Fibroblast of pulmonary artery (primary cell): ENCODE data around the gene LAMA5.

Experiments
- DNase-seq: peaks from one replicate; pipeline ENCODE4 v3.0.0-alpha.2; 2010; ENCODE audit warnings: low read depth
- H3K4me3 ChIP-seq: replicated peaks from 2 replicates; pipeline ENCODE4 v1.5.1; 2011; ENCODE audit warnings: low read depth, mild to moderate bottlenecking, control low read depth, low read length, moderate library complexity
- CTCF ChIP-seq: IDR thresholded peaks from 2 replicates; pipeline ENCODE4 v1.5.1; 2011; ENCODE audit warnings: mild to moderate bottlenecking, control low read depth, low read length, inconsistent platforms; ENCODE audit errors: missing control alignments

The LAMA5 gene

GRCh38 chr20:62344782-62345181 is 22.3 kb downstream of the LAMA5 start:
- no peak for TF ChIP-seq CTCF
- no peak overlapping the region for H3K4me3 ChIP-seq
- DNase-seq = no peak

- no peak for TF ChIP-seq CTCF
- no peak for DNase-seq
Measured at GRCh38 chr20:62344092-62344491, 23.0 kb downstream of the LAMA5 start.

GRCh38 chr20:62342910-62343309 is 24.2 kb downstream of the LAMA5 start:
- DNase-seq = no peak
- H3K4me3 ChIP-seq = no peak overlapping the region
- TF ChIP-seq CTCF = no peak

More at GRCh38 chr20:62344092-62344491, 23.0 kb downstream of the LAMA5 start:
- no peak overlapping the region for H3K4me3 ChIP-seq

- no peak overlapping the region for H3K4me3 ChIP-seq
- TF ChIP-seq CTCF = no peak
- DNase-seq = no peak
Measured at GRCh38 chr20:62339647-62340062, 27.5 kb downstream of the LAMA5 start.

GRCh38 chr20:62338294-62338620 is 28.9 kb downstream of the LAMA5 start:
- DNase-seq = no peak
- H3K4me3 ChIP-seq = no peak overlapping the region
- no peak for TF ChIP-seq CTCF

- no peak for DNase-seq
- no peak overlapping the region for H3K4me3 ChIP-seq
- no peak for TF ChIP-seq CTCF
Measured at GRCh38 chr20:62337558-62338293, 29.4 kb downstream of the LAMA5 start.
